ENCODE measurements around the gene KIT.

The KIT gene

DNA sequence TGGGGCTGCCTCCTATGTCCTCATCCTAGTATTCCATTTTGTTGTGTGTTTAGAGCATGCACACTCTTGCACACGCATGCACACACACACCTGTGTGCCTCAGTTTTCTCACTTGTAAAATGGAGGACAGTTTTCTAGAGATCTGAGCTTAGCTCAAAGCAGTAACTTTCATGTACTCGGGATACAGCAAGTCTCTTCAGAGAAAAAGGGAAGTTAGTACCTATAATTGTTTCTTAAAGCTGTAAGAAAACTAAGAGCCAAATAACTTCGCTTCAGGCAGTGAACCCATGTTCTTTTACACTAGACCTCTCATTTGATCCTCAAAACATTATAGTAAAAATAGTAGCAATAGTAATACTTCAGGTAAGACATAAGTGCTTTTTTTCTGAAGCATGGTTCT is 49.6 kb downstream of the KIT start:
- Histone ChIP-seq H3K4me1 (ENCODE audit: insufficient read depth, low read length) (no peaks in the 10 kb centered on the region), H3K36me3 (ENCODE audit: insufficient read depth, low read length) (peaks cover 41% of the 10 kb centered on the region), H3K9me3 (ENCODE audit: insufficient read depth, low read depth, low read length) (no peaks in the 10 kb centered on the region), H3K4me3 (ENCODE audit: low read length) (no peak overlapping the region), H3K27me3 (ENCODE audit: insufficient read depth, low read length) (no peaks in the 10 kb centered on the region), H3K27ac (ENCODE audit: low read depth, low read length) (no peak overlapping the region), H3K9ac (ENCODE audit: low read depth, low read length) (no peak overlapping the region)
- WGBS: 91% methylated on average over 2 of the region's 3 CpGs

DNA sequence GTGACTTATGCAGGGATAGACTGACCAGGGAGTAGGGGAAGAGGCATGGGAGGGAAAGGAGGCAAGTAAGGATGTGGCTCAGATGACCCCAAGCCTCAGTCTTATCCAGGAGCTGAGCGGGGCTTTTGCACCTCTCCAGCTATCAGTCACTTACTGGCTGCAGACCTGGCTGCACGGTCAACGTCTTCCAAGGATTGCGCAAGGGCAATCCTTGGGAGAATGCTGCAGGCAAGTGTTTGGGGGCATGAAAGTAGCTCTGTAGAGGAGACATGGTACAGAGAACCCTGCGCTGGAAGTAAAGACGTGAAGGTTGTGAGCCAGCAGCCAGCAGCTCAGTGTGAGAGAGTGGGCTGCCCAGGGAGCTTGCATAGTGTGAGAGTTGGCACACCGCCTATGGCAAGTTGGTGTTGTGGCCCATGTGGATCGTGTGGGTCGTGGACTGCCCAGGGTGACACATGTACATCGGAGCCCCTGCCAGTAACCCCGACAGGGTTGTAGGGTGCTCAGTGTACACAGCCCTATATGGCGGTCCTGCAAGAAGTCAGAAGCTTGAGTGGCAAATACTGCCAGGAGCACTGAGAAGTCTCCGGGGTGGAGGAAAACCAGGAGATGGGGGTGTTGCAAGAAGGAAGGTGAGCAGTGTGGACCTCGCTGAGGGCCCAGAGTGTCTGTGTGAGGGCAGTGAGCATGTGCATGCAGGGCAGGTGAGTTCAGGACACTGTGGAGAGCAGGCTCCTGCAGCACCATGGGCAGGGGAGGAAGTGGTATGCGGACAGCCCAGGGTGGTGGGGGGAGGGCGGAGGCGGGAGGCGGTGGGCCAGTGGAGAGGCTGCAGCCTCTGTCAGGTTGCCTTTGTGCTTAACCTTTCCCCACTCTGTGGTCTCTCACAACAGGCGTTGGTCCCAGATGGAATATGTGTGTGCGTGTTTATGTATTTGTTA is 50.9 kb downstream of the KIT start:
- 87% methylated on average over 18 of the region's 20 CpGs for WGBS
- no peaks in the 10 kb centered on the region for H3K9me3 ChIP-seq (ENCODE audit: insufficient read depth, low read depth, low read length)
- no peak overlapping the region for H3K4me3 ChIP-seq (ENCODE audit: low read length)
- peaks cover 38% of the 10 kb centered on the region for H3K36me3 ChIP-seq (ENCODE audit: insufficient read depth, low read length)
- H3K27me3 ChIP-seq (ENCODE audit: insufficient read depth, low read length): no peaks in the 10 kb centered on the region
- H3K9ac ChIP-seq (ENCODE audit: low read depth, low read length): no peak overlapping the region
- H3K27ac ChIP-seq (ENCODE audit: low read depth, low read length): no peak overlapping the region
- no peaks in the 10 kb centered on the region for H3K4me1 ChIP-seq (ENCODE audit: insufficient read depth, low read length)

DNA sequence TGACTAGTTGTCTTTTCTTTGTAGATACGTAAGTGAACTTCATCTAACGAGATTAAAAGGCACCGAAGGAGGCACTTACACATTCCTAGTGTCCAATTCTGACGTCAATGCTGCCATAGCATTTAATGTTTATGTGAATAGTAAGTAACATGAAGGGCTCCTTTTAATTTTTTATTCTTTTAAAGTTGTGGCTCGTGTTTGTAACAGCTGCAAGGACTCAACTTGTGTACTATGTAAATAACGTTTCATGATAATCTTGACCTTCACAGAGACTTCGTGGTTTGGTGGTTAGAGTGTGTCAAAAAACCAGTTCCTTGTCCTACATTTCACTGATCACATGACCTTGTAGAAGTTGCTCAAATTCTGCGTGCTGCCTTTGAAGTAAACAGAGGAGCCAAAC is 51.6 kb downstream of the KIT start:
- H3K36me3 ChIP-seq (ENCODE audit: insufficient read depth, low read length): peaks cover 30% of the 10 kb centered on the region
- 94% methylated on average over 8 of the region's 8 CpGs for WGBS
- H3K27me3 ChIP-seq (ENCODE audit: insufficient read depth, low read length): no peaks in the 10 kb centered on the region
- no peaks in the 10 kb centered on the region for H3K9me3 ChIP-seq (ENCODE audit: insufficient read depth, low read depth, low read length)
- no peaks in the 10 kb centered on the region for H3K4me1 ChIP-seq (ENCODE audit: insufficient read depth, low read length)
- H3K4me3 ChIP-seq (ENCODE audit: low read length): no peak overlapping the region
- no peak overlapping the region for H3K9ac ChIP-seq (ENCODE audit: low read depth, low read length)
- no peak overlapping the region for H3K27ac ChIP-seq (ENCODE audit: low read depth, low read length)

DNA sequence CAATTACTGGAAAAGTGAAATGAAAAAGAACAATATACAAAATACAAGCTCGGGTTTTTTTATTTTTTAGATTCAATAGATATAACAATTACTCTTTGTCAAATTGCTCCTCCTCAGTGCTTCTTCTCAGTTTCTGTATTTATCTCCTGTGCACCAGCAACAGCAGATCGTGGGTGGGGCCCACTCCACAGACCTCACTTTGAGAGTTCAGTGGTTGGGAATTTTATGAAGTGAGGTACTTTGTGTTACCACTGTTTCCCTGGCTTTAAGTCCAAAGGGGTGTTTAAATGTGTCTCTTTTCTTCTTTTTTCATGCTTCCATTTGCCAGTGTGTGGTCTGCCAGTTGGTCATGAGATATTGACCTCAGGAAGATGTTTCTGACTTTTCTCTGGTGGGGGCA is 54.4 kb downstream of the KIT start:
- no peaks in the 10 kb centered on the region for H3K9me3 ChIP-seq (ENCODE audit: insufficient read depth, low read depth, low read length)
- no peak overlapping the region for H3K9ac ChIP-seq (ENCODE audit: low read depth, low read length)
- whole genome bisulfite sequencing: 92% methylated on average over 1 of the region's 2 CpGs
- H3K36me3 ChIP-seq (ENCODE audit: insufficient read depth, low read length): peaks cover 19% of the 10 kb centered on the region
- no peak overlapping the region for H3K4me3 ChIP-seq (ENCODE audit: low read length)
- H3K4me1 ChIP-seq (ENCODE audit: insufficient read depth, low read length): no peaks in the 10 kb centered on the region
- no peaks in the 10 kb centered on the region for H3K27me3 ChIP-seq (ENCODE audit: insufficient read depth, low read length)
- H3K27ac ChIP-seq (ENCODE audit: low read depth, low read length): no peak overlapping the region

DNA sequence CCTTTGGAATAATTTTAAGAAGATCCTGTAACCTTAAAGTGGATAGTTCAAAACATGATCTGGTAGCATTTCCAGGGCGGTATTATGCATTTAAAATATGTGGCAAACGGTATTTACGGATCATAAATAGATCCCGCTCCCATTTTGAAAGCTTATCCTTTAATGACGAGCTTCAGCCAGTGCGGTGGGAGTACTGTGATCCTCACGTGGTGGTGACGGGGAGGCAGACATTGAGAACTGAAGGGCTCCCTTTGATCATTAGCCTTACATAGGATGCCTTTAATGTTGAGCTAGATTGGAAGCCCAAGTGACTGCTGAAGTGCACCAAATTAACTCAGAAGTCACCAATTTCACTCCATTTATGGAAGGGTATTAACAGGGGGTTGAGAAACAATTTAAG is 56.9 kb downstream of the KIT start:
- Histone ChIP-seq H3K9ac (ENCODE audit: low read depth, low read length) (no peak overlapping the region), H3K9me3 (ENCODE audit: insufficient read depth, low read depth, low read length) (no peaks in the 10 kb centered on the region), H3K27ac (ENCODE audit: low read depth, low read length) (no peak overlapping the region), H3K27me3 (ENCODE audit: insufficient read depth, low read length) (no peaks in the 10 kb centered on the region), H3K4me1 (ENCODE audit: insufficient read depth, low read length) (no peaks in the 10 kb centered on the region), H3K4me3 (ENCODE audit: low read length) (no peak overlapping the region), H3K36me3 (ENCODE audit: insufficient read depth, low read length) (peaks cover 2% of the 10 kb centered on the region; the same call in 1 of the 2 replicates)
- WGBS: 83% methylated on average over 8 of the region's 8 CpGs

DNA sequence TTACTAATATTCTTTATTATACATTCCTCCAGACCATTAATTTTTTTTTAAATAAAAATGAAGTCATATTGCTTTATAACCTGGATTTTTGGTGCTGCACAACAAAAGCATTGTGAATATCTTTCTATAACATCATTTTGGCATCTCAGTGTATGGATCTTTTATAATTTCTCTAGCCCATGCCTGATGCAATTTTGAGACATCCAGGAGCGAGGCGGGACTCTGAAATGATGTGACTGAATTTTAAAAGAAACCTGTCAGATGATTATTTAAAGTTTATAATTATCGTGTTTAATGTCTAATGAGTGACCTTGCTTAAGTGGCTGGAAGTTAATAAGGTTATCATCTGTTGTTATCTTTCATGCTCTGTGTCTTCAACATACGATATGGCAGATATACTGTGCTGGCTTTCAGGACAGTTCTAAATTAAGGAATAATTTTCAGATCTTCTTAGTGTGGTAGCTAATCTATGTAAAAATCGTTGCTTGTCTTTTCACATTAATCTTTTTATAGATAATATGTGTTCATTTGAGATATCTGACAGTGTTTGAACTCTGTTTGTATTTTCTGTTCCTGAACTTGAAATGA is 58.8 kb downstream of the KIT start:
- Histone ChIP-seq H3K9me3 (ENCODE audit: insufficient read depth, low read depth, low read length) (no peaks in the 10 kb centered on the region), H3K36me3 (ENCODE audit: insufficient read depth, low read length) (no peaks in the 10 kb centered on the region), H3K9ac (ENCODE audit: low read depth, low read length) (no peak overlapping the region), H3K27me3 (ENCODE audit: insufficient read depth, low read length) (no peaks in the 10 kb centered on the region), H3K4me1 (ENCODE audit: insufficient read depth, low read length) (no peaks in the 10 kb centered on the region), H3K4me3 (ENCODE audit: low read length) (no peak overlapping the region), H3K27ac (ENCODE audit: low read depth, low read length) (no peak overlapping the region)
- 97% methylated on average over 5 of the region's 5 CpGs for WGBS

DNA sequence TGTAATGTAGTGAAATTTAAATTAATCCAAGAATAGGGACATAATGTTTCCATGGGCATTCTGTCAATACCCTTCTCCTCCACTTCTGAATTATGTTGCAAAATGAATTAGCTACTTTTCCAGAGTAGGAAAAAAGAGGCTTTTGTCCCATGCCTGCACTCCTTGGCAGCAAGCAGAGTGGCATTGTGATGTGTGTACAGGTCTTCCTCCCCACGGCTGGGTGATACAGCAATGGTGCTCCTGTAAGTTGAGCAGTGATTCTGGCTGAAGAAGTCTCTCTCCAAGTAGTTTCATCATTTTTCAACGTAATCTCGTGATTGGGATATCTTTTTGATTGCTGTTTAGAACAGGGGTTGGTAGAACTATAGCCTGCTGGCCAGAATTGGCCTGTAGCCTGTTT is 59.9 kb downstream of the KIT start:
- H3K9ac ChIP-seq (ENCODE audit: low read depth, low read length): no peak overlapping the region
- no peaks in the 10 kb centered on the region for H3K4me1 ChIP-seq (ENCODE audit: insufficient read depth, low read length)
- no peak overlapping the region for H3K4me3 ChIP-seq (ENCODE audit: low read length)
- H3K9me3 ChIP-seq (ENCODE audit: insufficient read depth, low read depth, low read length): no peaks in the 10 kb centered on the region
- no peak overlapping the region for H3K27ac ChIP-seq (ENCODE audit: low read depth, low read length)
- H3K27me3 ChIP-seq (ENCODE audit: insufficient read depth, low read length): no peaks in the 10 kb centered on the region
- no peaks in the 10 kb centered on the region for H3K36me3 ChIP-seq (ENCODE audit: insufficient read depth, low read length)
- WGBS: 91% methylated on average over 3 of the region's 3 CpGs

DNA sequence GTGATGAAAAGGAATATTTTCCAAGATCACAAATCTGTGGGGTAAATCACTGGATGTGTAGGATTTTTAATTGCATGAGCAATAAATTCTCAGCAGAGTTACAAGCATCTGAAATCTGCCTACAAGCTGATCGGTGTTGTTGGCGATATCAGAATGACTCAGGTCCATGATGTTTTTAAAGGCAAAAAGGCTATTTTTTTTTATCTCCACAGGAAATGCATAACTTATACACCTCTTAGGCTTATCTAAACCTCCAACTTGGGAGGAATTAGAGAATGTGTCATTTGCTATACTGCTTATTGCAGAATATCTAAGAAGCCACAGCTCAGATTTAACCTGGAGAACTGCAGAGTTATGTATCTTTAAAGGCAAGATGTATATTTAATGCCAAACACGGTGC is 61.6 kb downstream of the KIT start:
- no peak overlapping the region for H3K27ac ChIP-seq (ENCODE audit: low read depth, low read length)
- no peak overlapping the region for H3K9ac ChIP-seq (ENCODE audit: low read depth, low read length)
- no peak overlapping the region for H3K4me3 ChIP-seq (ENCODE audit: low read length)
- no peaks in the 10 kb centered on the region for H3K36me3 ChIP-seq (ENCODE audit: insufficient read depth, low read length)
- no peaks in the 10 kb centered on the region for H3K9me3 ChIP-seq (ENCODE audit: insufficient read depth, low read depth, low read length)
- WGBS: 94% methylated on average over 3 of the region's 3 CpGs
- no peaks in the 10 kb centered on the region for H3K27me3 ChIP-seq (ENCODE audit: insufficient read depth, low read length)
- H3K4me1 ChIP-seq (ENCODE audit: insufficient read depth, low read length): 0 out of 2 replicates have a peak, but pooled peaks cover 5% of the 10 kb centered on the region

DNA sequence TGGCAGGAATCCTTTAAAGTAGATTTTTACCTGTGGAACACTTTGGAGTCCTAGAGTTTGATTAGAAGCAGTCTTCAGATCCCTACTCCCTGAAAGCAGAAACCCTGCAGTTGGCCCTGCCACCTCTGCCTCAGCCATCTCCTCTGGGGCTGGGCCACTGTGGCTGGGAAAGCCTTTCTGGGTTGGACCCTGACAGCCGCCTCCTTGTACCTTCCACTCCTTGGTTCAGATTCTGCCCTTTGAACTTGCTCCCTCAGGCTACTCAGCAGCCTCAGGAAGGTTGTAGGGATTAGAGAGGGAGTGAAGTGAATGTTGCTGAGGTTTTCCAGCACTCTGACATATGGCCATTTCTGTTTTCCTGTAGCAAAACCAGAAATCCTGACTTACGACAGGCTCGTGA is 65.5 kb downstream of the KIT start:
- Histone ChIP-seq H3K27me3 (ENCODE audit: insufficient read depth, low read length) (no peaks in the 10 kb centered on the region), H3K9ac (ENCODE audit: low read depth, low read length) (no peak overlapping the region), H3K9me3 (ENCODE audit: insufficient read depth, low read depth, low read length) (no peaks in the 10 kb centered on the region), H3K4me3 (ENCODE audit: low read length) (no peak overlapping the region), H3K4me1 (ENCODE audit: insufficient read depth, low read length) (peaks cover 15% of the 10 kb centered on the region; the same call in 1 of the 2 replicates), H3K27ac (ENCODE audit: low read depth, low read length) (no peak overlapping the region), H3K36me3 (ENCODE audit: insufficient read depth, low read length) (peaks cover 7% of the 10 kb centered on the region; the same call in 1 of the 2 replicates)
- WGBS: 88% methylated on average over 3 of the region's 3 CpGs

DNA sequence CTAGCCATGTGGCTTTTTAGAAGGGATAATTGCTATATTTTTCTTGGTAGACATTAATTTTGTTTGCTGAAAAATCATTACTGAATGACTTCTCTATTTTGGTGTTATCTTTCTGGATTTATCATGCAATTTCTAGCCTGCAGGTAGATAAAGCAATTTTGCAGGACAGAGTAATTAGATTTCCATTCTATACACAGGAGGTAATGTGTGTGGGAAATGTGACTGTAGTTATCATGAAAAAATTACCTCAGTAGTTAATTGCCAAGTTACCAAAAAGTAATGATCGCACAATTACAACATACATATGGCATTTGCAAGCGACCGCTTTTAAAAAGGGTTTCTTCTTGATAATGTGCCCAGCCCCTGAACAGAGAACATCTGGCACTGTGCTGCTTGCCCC is 66.1 kb downstream of the KIT start:
- H3K36me3 ChIP-seq (ENCODE audit: insufficient read depth, low read length): peaks cover 11% of the 10 kb centered on the region; the same call in 1 of the 2 replicates
- H3K27ac ChIP-seq (ENCODE audit: low read depth, low read length): no peak overlapping the region
- H3K27me3 ChIP-seq (ENCODE audit: insufficient read depth, low read length): no peaks in the 10 kb centered on the region
- H3K9me3 ChIP-seq (ENCODE audit: insufficient read depth, low read depth, low read length): no peaks in the 10 kb centered on the region
- no peak overlapping the region for H3K9ac ChIP-seq (ENCODE audit: low read depth, low read length)
- WGBS: 98% methylated on average over 3 of the region's 3 CpGs
- H3K4me3 ChIP-seq (ENCODE audit: low read length): no peak overlapping the region
- peaks cover 15% of the 10 kb centered on the region; the same call in 1 of the 2 replicates for H3K4me1 ChIP-seq (ENCODE audit: insufficient read depth, low read length)

DNA sequence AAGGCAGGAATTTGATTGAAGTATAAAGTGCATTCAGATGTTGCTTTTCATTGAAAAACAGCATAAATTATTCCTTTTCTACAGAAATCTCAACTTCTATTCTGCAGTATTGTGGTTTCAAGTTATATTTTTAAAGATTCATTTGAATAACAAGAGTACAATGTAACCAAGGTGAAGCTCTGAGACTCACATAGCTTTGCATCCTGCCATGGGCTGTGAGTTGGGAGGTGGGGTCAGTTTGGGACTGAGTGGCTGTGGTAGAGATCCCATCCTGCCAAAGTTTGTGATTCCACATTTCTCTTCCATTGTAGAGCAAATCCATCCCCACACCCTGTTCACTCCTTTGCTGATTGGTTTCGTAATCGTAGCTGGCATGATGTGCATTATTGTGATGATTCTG is 69.2 kb downstream of the KIT start:
- no CpG with 5 or more reads among the region's 2 CpGs for WGBS
- H3K4me1 ChIP-seq (ENCODE audit: insufficient read depth, low read length): peaks cover 15% of the 10 kb centered on the region; the same call in 1 of the 2 replicates
- H3K27me3 ChIP-seq (ENCODE audit: insufficient read depth, low read length): no peaks in the 10 kb centered on the region
- peaks cover 26% of the 10 kb centered on the region for H3K36me3 ChIP-seq (ENCODE audit: insufficient read depth, low read length)
- no peaks in the 10 kb centered on the region for H3K9me3 ChIP-seq (ENCODE audit: insufficient read depth, low read depth, low read length)
- no peak overlapping the region for H3K27ac ChIP-seq (ENCODE audit: low read depth, low read length)
- no peak overlapping the region for H3K4me3 ChIP-seq (ENCODE audit: low read length)
- no peak overlapping the region for H3K9ac ChIP-seq (ENCODE audit: low read depth, low read length)
